Panc1 (cell line): ENCODE results near the gene PFDN4. TPM values are rescaled to one million over a fixed set of nuclear protein-coding genes. Genes with fewer than 3 reads are reported as not detected.

ENCODE experiments used
- ATAC-seq: fragments of 200-7000 bp; cut with Tn5 transposase; 2 replicates; pipeline ENCODE4 v1.9.1; 2020; ENCODE audit warnings: mild to moderate bottlenecking, moderate library complexity
- BruUV-seq: library from RNA; stranded (reverse); fragments of 400-500 nt; replicated peaks from 2 replicates; lab custom pipeline; 2021; lab: Mats Ljungman, UMichigan
- CTCF ChIA-PET: fragments of 300-600 bp; sonication (Branson Sonifier 250); formaldehyde crosslinking; loops from one replicate; lab custom pipeline; 2022; ENCODE audit warnings: antibody characterized with exemption; lab: Charles Lee
- POLR2A ChIA-PET: fragments of 300-600 bp; sonication (Branson Sonifier 250); formaldehyde crosslinking; loops from one replicate; lab custom pipeline; 2022; ENCODE audit warnings: antibody characterized with exemption; lab: Charles Lee
- DNase-seq: peaks from one replicate; pipeline ENCODE4 v3.0.0-alpha.2; 2010; ENCODE audit warnings: low read depth, low spot score
- H3K27ac ChIP-seq: 2 replicates; pipeline ENCODE4 v1.5.1; 2011; ENCODE audit warnings: mild to moderate bottlenecking, low read length, inconsistent platforms
- H3K27me3 ChIP-seq: fragments of 200-500 bp; sonication (Bioruptor generic); 2 replicates; pipeline ENCODE4 v1.6.0; 2014; ENCODE audit warnings: low read length, inconsistent platforms; ENCODE audit not compliant: control insufficient read depth, insufficient read depth
- H3K36me3 ChIP-seq: fragments of 200-500 bp; sonication (Bioruptor generic); 2 replicates; pipeline ENCODE4 v1.5.1; 2014; ENCODE audit warnings: inconsistent platforms, mild to moderate bottlenecking, low read length, moderate library complexity; ENCODE audit not compliant: control insufficient read depth, insufficient read depth
- H3K4me1 ChIP-seq: 2 replicates; pipeline ENCODE4 v1.5.1; 2011; ENCODE audit warnings: inconsistent platforms, mild to moderate bottlenecking, low read length, moderate library complexity; ENCODE audit not compliant: control insufficient read depth, insufficient read depth
- H3K4me3 ChIP-seq, 2 experiments: 2 replicates each; pipeline ENCODE4 v1.5.1; 2011 to 2012; ENCODE audit warnings: low read depth in 2 of 2, low read length in 2 of 2, mild to moderate bottlenecking in 2 of 2, inconsistent platforms in 1 of 2, moderate library complexity in 1 of 2
- H3K9me3 ChIP-seq: fragments of 200-500 bp; sonication (Bioruptor generic); 2 replicates; pipeline ENCODE4 v1.5.1; 2014; ENCODE audit warnings: low read depth, mild to moderate bottlenecking, inconsistent platforms, low read length, moderate library complexity; ENCODE audit not compliant: control insufficient read depth, insufficient read depth
- POLR2AphosphoS5 ChIP-seq: IDR thresholded peaks from 2 replicates; pipeline ENCODE4 v1.6.1; 2012; ENCODE audit warnings: mild to moderate bottlenecking, low read depth, low read length, moderate library complexity
- SIN3A ChIP-seq: IDR thresholded peaks from 2 replicates; pipeline ENCODE4 v1.6.1; 2012; ENCODE audit warnings: low read depth, mild to moderate bottlenecking, low read length, moderate library complexity, borderline replicate concordance; ENCODE audit not compliant: insufficient read depth
- TCF7L2 ChIP-seq: IDR thresholded peaks from 2 replicates; pipeline ENCODE4 v1.6.1; 2011; ENCODE audit warnings: mild to moderate bottlenecking, low read depth, low read length, inconsistent platforms
- in situ Hi-C: cut with HindIII; loops from 2 replicates; pipeline ENCODE4 v1.10.0; 2016; ENCODE audit warnings: low sequenced_read_pairs, low pct_unique_long_range_greater_than_20kb
- intact Hi-C: fragments of 100-400 bp; cut with micrococcal nuclease; formaldehyde crosslinking; loops from one replicate; pipeline ENCODE4 v1.10.0; 2022; ENCODE audit not compliant: unreplicated experiment
- total RNA-seq: library from RNA; stranded (reverse); gene quantifications from one replicate; pipeline ENCODE4 v1.2.1, GENCODE V29; 2021; ENCODE audit not compliant: unreplicated experiment
- TF ChIP-seq, protein P1 (sequence below): fragments of 450-650 bp; IDR thresholded peaks from 2 replicates; pipeline ENCODE4 v1.5.1; 2017; ENCODE audit warnings: mild to moderate bottlenecking
- TF ChIP-seq, protein P2 (sequence below), 2 experiments: IDR thresholded peaks; 2 replicates each; pipeline ENCODE4 v1.6.1; 2011 to 2012; ENCODE audit warnings: low read depth in 2 of 2, control low read depth in 1 of 2, low read length in 1 of 2, mild to moderate bottlenecking in 1 of 2, moderate library complexity in 1 of 2; ENCODE audit not compliant: insufficient read depth in 1 of 2

PFDN4 gene
- total RNA-seq, 1 experiment from 2014 or later: 48.2 TPM

DNA sequence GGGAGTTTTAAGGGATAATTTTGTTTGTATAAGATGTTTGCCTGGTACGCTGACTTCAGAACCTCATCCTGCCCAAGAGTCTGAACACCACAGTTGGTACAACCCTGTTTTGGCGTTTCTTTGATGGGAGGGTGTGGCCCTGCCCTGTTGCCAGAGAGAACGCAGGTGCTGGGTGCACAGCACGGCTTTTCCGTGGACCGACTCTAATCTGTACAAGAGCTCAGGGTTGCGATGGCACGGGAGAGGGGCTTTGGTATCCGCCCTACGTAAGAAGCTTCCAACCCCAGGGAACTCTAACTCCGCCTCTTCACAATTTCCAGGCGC is 35.4 kb upstream of the PFDN4 start:
- no peak for DNase-seq
- ATAC-seq: peak; percentile 41
- ChIA-PET CTCF (interaction anchor here (0.7 kb wide), 1 partner anchor 27 kb away, joined by 4 read pairs; no protein-coding TSS in a partner anchor), POLR2A (no interaction called here)
- no peaks in the 10 kb centered on the region for H3K36me3 ChIP-seq
- peaks cover 18% of the 10 kb centered on the region for H3K27me3 ChIP-seq
- in situ Hi-C loops: no loop called here
- H3K9me3 ChIP-seq: no peaks in the 10 kb centered on the region
- no TSS peak for BruUV-seq
- intact Hi-C loops: no loop called here
- peaks cover 15% of the 10 kb centered on the region for H3K4me1 ChIP-seq
- H3K27ac ChIP-seq: no peak overlapping the region
- H3K4me3 ChIP-seq: peak overlapping the region; percentile 40 to 49
- TF ChIP-seq TCF7L2: no peak
- no peak for TF ChIP-seq POLR2AphosphoS5
- TF ChIP-seq SIN3A: no peak
- TF ChIP-seq, protein P1, sequence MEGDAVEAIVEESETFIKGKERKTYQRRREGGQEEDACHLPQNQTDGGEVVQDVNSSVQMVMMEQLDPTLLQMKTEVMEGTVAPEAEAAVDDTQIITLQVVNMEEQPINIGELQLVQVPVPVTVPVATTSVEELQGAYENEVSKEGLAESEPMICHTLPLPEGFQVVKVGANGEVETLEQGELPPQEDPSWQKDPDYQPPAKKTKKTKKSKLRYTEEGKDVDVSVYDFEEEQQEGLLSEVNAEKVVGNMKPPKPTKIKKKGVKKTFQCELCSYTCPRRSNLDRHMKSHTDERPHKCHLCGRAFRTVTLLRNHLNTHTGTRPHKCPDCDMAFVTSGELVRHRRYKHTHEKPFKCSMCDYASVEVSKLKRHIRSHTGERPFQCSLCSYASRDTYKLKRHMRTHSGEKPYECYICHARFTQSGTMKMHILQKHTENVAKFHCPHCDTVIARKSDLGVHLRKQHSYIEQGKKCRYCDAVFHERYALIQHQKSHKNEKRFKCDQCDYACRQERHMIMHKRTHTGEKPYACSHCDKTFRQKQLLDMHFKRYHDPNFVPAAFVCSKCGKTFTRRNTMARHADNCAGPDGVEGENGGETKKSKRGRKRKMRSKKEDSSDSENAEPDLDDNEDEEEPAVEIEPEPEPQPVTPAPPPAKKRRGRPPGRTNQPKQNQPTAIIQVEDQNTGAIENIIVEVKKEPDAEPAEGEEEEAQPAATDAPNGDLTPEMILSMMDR: no peak
- TF ChIP-seq, protein P2, sequence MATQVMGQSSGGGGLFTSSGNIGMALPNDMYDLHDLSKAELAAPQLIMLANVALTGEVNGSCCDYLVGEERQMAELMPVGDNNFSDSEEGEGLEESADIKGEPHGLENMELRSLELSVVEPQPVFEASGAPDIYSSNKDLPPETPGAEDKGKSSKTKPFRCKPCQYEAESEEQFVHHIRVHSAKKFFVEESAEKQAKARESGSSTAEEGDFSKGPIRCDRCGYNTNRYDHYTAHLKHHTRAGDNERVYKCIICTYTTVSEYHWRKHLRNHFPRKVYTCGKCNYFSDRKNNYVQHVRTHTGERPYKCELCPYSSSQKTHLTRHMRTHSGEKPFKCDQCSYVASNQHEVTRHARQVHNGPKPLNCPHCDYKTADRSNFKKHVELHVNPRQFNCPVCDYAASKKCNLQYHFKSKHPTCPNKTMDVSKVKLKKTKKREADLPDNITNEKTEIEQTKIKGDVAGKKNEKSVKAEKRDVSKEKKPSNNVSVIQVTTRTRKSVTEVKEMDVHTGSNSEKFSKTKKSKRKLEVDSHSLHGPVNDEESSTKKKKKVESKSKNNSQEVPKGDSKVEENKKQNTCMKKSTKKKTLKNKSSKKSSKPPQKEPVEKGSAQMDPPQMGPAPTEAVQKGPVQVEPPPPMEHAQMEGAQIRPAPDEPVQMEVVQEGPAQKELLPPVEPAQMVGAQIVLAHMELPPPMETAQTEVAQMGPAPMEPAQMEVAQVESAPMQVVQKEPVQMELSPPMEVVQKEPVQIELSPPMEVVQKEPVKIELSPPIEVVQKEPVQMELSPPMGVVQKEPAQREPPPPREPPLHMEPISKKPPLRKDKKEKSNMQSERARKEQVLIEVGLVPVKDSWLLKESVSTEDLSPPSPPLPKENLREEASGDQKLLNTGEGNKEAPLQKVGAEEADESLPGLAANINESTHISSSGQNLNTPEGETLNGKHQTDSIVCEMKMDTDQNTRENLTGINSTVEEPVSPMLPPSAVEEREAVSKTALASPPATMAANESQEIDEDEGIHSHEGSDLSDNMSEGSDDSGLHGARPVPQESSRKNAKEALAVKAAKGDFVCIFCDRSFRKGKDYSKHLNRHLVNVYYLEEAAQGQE (IDR thresholded peaks at IDR 0.05; ENCODE audit: insufficient read depth in 1 of 2, low read depth in 2 of 2, low read length in 1 of 2): no peak

DNA sequence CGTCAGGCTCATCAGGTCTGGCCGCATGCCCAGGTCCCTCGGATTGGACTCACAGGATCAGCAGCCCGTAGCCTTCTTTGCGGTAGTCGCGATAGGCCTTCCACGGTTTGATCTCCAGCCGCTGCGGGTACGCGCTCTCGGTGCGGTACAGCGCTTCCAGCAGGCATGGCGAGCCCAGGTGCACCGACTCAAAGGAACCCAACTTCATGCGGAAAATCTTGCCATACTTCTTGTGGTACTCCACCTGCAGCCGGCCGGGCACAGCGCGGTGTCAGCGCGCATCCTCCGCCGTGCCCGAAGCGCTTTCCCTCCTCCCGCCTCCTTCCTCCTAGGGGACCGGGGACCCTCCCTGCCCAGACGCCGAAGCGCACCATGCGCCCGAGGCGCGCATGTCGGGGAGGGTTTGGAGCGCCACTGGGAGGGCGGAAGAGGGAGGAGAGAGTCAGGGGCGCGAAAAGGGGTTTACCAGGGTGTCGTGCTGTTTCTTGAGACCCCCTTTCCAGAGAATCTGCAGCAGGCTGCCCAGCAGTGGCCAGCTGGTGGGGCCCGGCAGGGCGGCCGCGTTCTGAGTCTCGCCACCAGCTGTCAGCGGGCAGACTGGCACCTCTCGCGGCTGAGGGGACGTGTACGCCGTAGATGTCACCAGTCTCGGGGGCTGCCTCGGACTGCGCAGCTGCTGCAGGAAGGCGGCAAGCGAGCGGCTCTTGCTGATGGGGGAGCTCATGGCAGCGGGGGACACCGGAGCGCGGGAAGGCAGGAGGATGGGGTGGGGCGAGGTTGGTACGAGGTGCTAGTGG is 34.8 kb upstream of the PFDN4 start:
- no TSS peak for BruUV-seq
- peak; percentile 74 for ATAC-seq
- Histone ChIP-seq H3K9me3 (no peaks in the 10 kb centered on the region), H3K4me3 (peak overlapping the region; percentile 40 to 49), H3K27ac (no peak overlapping the region), H3K4me1 (peaks cover 15% of the 10 kb centered on the region), H3K36me3 (no peaks in the 10 kb centered on the region), H3K27me3 (peaks cover 18% of the 10 kb centered on the region)
- ChIA-PET CTCF (interaction anchor here (0.7 kb wide), 1 partner anchor 27 kb away, joined by 4 read pairs; no protein-coding TSS in a partner anchor), POLR2A (no interaction called here)
- TF ChIP-seq SIN3A (no peak), TCF7L2 (no peak), POLR2AphosphoS5 (no peak)
- TF ChIP-seq, protein P2 (IDR thresholded peaks at IDR 0.05; ENCODE audit: insufficient read depth in 1 of 2, low read depth in 2 of 2, low read length in 1 of 2): no peak
- TF ChIP-seq, protein P1: no peak
- no peak for DNase-seq
- intact Hi-C loops (no loop called here), in situ Hi-C loops (no loop called here)
